HG03064 (cell line): ENCODE results near the gene ARSD.
"Not testable (repeated sequence)": the region's sequence is repeated elsewhere in the genome, so short reads cannot be mapped to it uniquely, and the experiment has no call there.

Experiments used
- ATAC-seq: cut with Tn5 transposase; IDR thresholded peaks from one replicate; pipeline ENCODE4 v1.9.1; 2021; ENCODE audit warnings: low read depth; ENCODE audit not compliant: unreplicated experiment

The ARSD gene

GRCh38 chrX:2933125-2933900 is 4.2 kb upstream of the ARSD start:
- ATAC-seq, result no peak

GRCh38 chrX:2931612-2932011 is 2.5 kb upstream of the ARSD start:
- ATAC-seq, result no peak

GRCh38 chrX:2931155-2931554 is 2.0 kb upstream of the ARSD start:
- no peak for ATAC-seq

GRCh38 chrX:2928191-2928582 is 952 bp downstream of the ARSD start:
- ATAC-seq, result no peak

GRCh38 chrX:2926664-2927275 is 2.4 kb downstream of the ARSD start:
- no peak for ATAC-seq

- not testable (repeated sequence) for ATAC-seq
Observed at GRCh38 chrX:2926255-2926654, 2.9 kb downstream of the ARSD start.

GRCh38 chrX:2924151-2924550 is 5.0 kb downstream of the ARSD start:
- no peak for ATAC-seq

- ATAC-seq, result no peak
Observed at GRCh38 chrX:2921750-2922149, 7.4 kb downstream of the ARSD start.

GRCh38 chrX:2921193-2921592 is 7.9 kb downstream of the ARSD start:
- ATAC-seq, result no peak

GRCh38 chrX:2917767-2918166 is 11.4 kb downstream of the ARSD start:
- ATAC-seq, result no peak

- no peak for ATAC-seq
Observed at GRCh38 chrX:2913118-2913517, 16.0 kb downstream of the ARSD start.

GRCh38 chrX:2910109-2910508 is 19.0 kb downstream of the ARSD start:
- ATAC-seq, result no peak

GRCh38 chrX:2908125-2908685 is 20.9 kb downstream of the ARSD start:
- ATAC-seq, result no peak

- ATAC-seq, result no peak
Observed at GRCh38 chrX:2907295-2907694, 21.8 kb downstream of the ARSD start.

GRCh38 chrX:2903366-2903765 is 25.8 kb downstream of the ARSD start:
- no peak for ATAC-seq

GRCh38 chrX:2902841-2903240 is 26.3 kb downstream of the ARSD start:
- no peak for ATAC-seq

- no peak for ATAC-seq
Observed at GRCh38 chrX:2901367-2902036, 27.6 kb downstream of the ARSD start.

GRCh38 chrX:2898846-2899512 is 30.2 kb downstream of the ARSD start:
- no peak for ATAC-seq

- ATAC-seq, result not testable (repeated sequence)
Observed at GRCh38 chrX:2897690-2898623, 31.2 kb downstream of the ARSD start.

- no peak for ATAC-seq
Observed at GRCh38 chrX:2897311-2897689, 31.8 kb downstream of the ARSD start.
